Measurements from ENCODE around the gene MTA3.
"Not testable (repeated sequence)": the region's sequence is repeated elsewhere in the genome, so short reads cannot be mapped to it uniquely, and the experiment has no call there.

Gene MTA3

DNA sequence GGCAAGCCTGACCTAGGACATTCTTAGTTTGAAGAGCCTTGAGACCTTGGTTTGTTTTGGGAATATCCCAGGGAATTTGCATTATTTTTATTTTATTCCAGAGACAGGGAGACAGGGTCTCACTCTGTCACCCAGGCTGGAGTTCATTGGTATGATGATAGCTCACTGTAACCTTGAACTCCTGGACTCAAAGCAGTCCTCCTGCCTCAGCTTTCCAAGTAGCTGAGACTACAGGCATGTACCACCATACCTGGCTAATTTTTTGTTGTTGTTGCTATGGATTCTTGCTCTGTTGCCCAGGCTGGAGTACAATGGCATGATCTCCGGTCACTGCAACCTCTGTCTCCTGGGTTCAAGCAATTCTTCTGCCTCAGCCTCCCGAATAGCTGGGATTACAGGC is 4.8 kb downstream of the MTA3 start:
- H3K4me3 ChIP-seq = no peak overlapping the region
- peaks cover 6% of the 10 kb centered on the region for H3K4me1 ChIP-seq
- in situ Hi-C loops (cut with MboI; ENCODE audit: low sequenced_read_pairs) = no loop called here
- DNase-seq (ENCODE audit: low spot score in 2 of 2) = no peak
- peaks cover 69% of the 10 kb centered on the region for H3K36me3 ChIP-seq (replicated peaks)
- H3K9me3 ChIP-seq = no peaks in the 10 kb centered on the region
- no peaks in the 10 kb centered on the region for H3K27me3 ChIP-seq (ENCODE audit: low read depth)

- no peak for DNase-seq (ENCODE audit: low spot score in 2 of 2)
- H3K4me1 ChIP-seq = no peaks in the 10 kb centered on the region; the same call in 1 of the 2 replicates
- H3K36me3 ChIP-seq (replicated peaks) = peaks cover 85% of the 10 kb centered on the region
- H3K4me3 ChIP-seq = no peak overlapping the region
- no peaks in the 10 kb centered on the region for H3K9me3 ChIP-seq
- no peaks in the 10 kb centered on the region for H3K27me3 ChIP-seq (ENCODE audit: low read depth)
- in situ Hi-C loops (cut with MboI; ENCODE audit: low sequenced_read_pairs) = no loop called here
Measured at GRCh38 chr2:42575458-42576064, 7.1 kb downstream of the MTA3 start.

GRCh38 chr2:42578621-42579020 is 10.2 kb downstream of the MTA3 start:
- no peak overlapping the region for H3K4me3 ChIP-seq
- H3K36me3 ChIP-seq (replicated peaks) = peaks cover 83% of the 10 kb centered on the region
- DNase-seq (ENCODE audit: low spot score in 2 of 2) = no peak
- H3K4me1 ChIP-seq = no peaks in the 10 kb centered on the region
- in situ Hi-C loops (cut with MboI; ENCODE audit: low sequenced_read_pairs) = no loop called here
- H3K9me3 ChIP-seq = no peaks in the 10 kb centered on the region
- no peaks in the 10 kb centered on the region for H3K27me3 ChIP-seq (ENCODE audit: low read depth)

GRCh38 chr2:42581257-42581656 is 12.8 kb downstream of the MTA3 start:
- no peaks in the 10 kb centered on the region; the same call in 1 of the 2 replicates for H3K4me1 ChIP-seq
- no peaks in the 10 kb centered on the region for H3K9me3 ChIP-seq
- in situ Hi-C loops (cut with MboI; ENCODE audit: low sequenced_read_pairs) = no loop called here
- no peak overlapping the region for H3K4me3 ChIP-seq
- DNase-seq (ENCODE audit: low spot score in 2 of 2) = no peak
- peaks cover 80% of the 10 kb centered on the region for H3K36me3 ChIP-seq (replicated peaks)
- no peaks in the 10 kb centered on the region for H3K27me3 ChIP-seq (ENCODE audit: low read depth)

- H3K9me3 ChIP-seq; H3K4me3 ChIP-seq; H3K27me3 ChIP-seq (ENCODE audit: low read depth); DNase-seq (ENCODE audit: low spot score in 2 of 2); H3K4me1 ChIP-seq; in situ Hi-C loops (cut with MboI; ENCODE audit: low sequenced_read_pairs): not testable (repeated sequence)
- peaks cover 72% of the 10 kb centered on the region for H3K36me3 ChIP-seq (replicated peaks)
Measured at GRCh38 chr2:42584628-42585027, 16.2 kb downstream of the MTA3 start.

- no peaks in the 10 kb centered on the region; the same call in 1 of the 2 replicates for H3K4me1 ChIP-seq
- no peak for DNase-seq (ENCODE audit: low spot score in 2 of 2)
Measured at GRCh38 chr2:42585779-42586178, 17.3 kb downstream of the MTA3 start.

DNA sequence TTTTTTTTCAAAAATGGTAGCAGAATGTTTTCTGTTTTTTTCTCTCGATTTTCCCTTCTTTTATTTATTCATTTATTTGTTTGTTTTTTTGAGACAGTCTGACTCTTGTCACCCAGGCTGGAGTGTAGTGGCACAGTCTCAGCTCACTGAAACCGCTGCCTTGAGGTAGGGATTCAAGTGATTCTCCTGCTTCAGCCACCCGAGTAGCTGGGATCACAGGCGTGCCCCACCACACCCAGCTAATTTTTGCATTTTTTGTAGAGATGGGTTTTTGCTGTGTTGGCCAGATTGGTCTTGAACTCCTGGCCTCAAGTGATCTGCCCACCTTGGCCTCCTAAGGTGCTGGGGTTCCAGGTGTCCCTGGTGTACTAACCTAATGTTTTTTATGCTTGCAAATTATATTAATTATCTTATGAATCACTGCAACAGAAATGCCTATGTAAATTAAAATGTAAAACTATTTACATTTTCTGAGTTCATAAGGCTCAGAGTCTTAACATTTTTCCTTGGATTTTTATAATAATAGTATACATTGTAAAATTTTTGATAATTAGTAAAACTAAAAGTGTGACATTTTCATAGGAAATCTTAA is 19.2 kb downstream of the MTA3 start:
- H3K36me3 ChIP-seq (replicated peaks) = peaks cover 58% of the 10 kb centered on the region
- no peaks in the 10 kb centered on the region; the same call in 1 of the 2 replicates for H3K4me1 ChIP-seq
- H3K4me3 ChIP-seq = no peak overlapping the region
- DNase-seq (ENCODE audit: low spot score in 2 of 2) = no peak
- no peaks in the 10 kb centered on the region for H3K9me3 ChIP-seq
- in situ Hi-C loops (cut with MboI; ENCODE audit: low sequenced_read_pairs) = no loop called here
- no peaks in the 10 kb centered on the region for H3K27me3 ChIP-seq (ENCODE audit: low read depth)

More at GRCh38 chr2:42585779-42586178, 17.3 kb downstream of the MTA3 start:
- in situ Hi-C loops (cut with MboI; ENCODE audit: low sequenced_read_pairs) = no loop called here
- no peaks in the 10 kb centered on the region for H3K27me3 ChIP-seq (ENCODE audit: low read depth)
- H3K36me3 ChIP-seq (replicated peaks) = peaks cover 69% of the 10 kb centered on the region
- no peak overlapping the region for H3K4me3 ChIP-seq
- no peaks in the 10 kb centered on the region for H3K9me3 ChIP-seq

- in situ Hi-C loops (cut with MboI; ENCODE audit: low sequenced_read_pairs) = no loop called here
- no peak overlapping the region for H3K4me3 ChIP-seq
- no peaks in the 10 kb centered on the region for H3K27me3 ChIP-seq (ENCODE audit: low read depth)
- peaks cover 53% of the 10 kb centered on the region for H3K36me3 ChIP-seq (replicated peaks)
- H3K4me1 ChIP-seq = no peaks in the 10 kb centered on the region; the same call in 1 of the 2 replicates
- DNase-seq (ENCODE audit: low spot score in 2 of 2) = no peak
- H3K9me3 ChIP-seq = no peaks in the 10 kb centered on the region
Measured at GRCh38 chr2:42588121-42588520, 19.7 kb downstream of the MTA3 start.

DNA sequence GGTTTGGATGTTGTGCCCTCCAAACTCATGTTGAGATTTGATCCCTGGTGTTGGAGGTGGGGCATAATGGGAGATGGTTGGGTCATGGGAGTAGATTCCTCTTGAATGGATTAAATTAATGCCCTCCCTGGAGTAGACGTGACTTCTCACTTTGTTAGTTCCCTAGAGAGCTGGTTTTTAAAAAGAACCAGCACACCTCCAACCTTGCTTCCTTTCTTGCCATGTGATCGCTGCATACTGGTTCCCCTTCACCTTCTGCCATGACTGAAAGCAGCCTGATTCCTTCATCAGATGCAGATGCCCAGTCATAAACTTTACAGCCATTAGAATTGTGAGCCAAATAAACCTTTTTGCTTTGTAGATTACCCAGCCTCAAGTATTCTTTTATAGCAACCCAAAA is 21.7 kb downstream of the MTA3 start:
- DNase-seq (ENCODE audit: low spot score in 2 of 2) = no peak

DNA sequence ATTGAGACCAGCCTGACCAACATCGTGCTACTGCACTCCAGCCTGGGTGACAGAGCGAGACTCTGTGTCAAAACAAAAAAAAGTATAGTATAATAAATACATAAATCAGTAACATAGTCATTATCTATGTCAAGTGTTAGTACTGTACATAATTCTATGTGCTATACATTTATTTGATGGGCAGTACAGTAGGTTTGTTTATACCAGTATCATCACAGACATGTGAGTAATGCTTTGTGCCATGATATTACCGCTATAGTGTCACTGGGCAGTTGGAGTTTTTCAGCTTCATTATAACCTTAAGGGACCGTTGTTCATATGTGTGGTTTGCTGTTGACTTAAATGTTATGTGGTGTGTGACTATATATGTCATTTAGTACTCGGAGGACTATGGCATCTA is 24.9 kb downstream of the MTA3 start:
- no peak for DNase-seq (ENCODE audit: low spot score in 2 of 2)
- Histone ChIP-seq H3K4me3 (no peak overlapping the region), H3K4me1 (no peaks in the 10 kb centered on the region), H3K27me3 (ENCODE audit: low read depth) (no peaks in the 10 kb centered on the region), H3K36me3 (replicated peaks) (peaks cover 23% of the 10 kb centered on the region), H3K9me3 (no peaks in the 10 kb centered on the region)
- in situ Hi-C loops (cut with MboI; ENCODE audit: low sequenced_read_pairs) = no loop called here

More for the DNA sequence above, 21.7 kb downstream of the MTA3 start:
- Histone ChIP-seq H3K9me3 (no peaks in the 10 kb centered on the region), H3K4me3 (no peak overlapping the region), H3K4me1 (no peaks in the 10 kb centered on the region), H3K36me3 (replicated peaks) (peaks cover 33% of the 10 kb centered on the region), H3K27me3 (ENCODE audit: low read depth) (no peaks in the 10 kb centered on the region)
- in situ Hi-C loops (cut with MboI; ENCODE audit: low sequenced_read_pairs) = no loop called here

GRCh38 chr2:42598656-42599055 is 30.2 kb downstream of the MTA3 start:
- H3K27me3 ChIP-seq (ENCODE audit: low read depth) = no peaks in the 10 kb centered on the region
- H3K9me3 ChIP-seq = no peaks in the 10 kb centered on the region
- H3K4me1 ChIP-seq = peaks cover 6% of the 10 kb centered on the region
- peaks cover 27% of the 10 kb centered on the region for H3K36me3 ChIP-seq (replicated peaks)
- H3K4me3 ChIP-seq = no peak overlapping the region
- peak in 1 of 2 experiments; percentile 28 for DNase-seq (ENCODE audit: low spot score in 2 of 2)
- in situ Hi-C loops (cut with MboI; ENCODE audit: low sequenced_read_pairs) = no loop called here

DNA sequence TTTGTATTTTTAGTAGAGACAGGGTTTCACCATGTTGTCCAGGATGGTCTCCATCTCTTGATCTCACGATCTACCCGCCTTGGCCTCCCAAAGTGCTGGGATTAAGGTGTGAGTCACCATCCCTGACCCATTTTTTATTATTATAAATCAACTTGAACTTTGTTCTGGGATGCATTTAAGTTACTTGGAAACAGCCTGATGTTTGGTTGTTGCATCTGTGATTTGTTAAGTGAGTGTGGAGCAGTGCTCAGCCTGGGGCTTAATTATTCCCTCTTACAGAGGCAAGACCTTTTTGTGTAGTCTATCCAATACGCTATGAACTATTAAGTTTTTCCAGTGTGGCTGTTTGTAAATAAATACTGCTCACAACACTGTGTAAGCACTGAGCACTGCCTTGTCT is 32.6 kb downstream of the MTA3 start:
- Histone ChIP-seq H3K4me3 (no peak overlapping the region), H3K4me1 (peaks cover 6% of the 10 kb centered on the region)
- in situ Hi-C loops (cut with MboI; ENCODE audit: low sequenced_read_pairs) = no loop called here

DNA sequence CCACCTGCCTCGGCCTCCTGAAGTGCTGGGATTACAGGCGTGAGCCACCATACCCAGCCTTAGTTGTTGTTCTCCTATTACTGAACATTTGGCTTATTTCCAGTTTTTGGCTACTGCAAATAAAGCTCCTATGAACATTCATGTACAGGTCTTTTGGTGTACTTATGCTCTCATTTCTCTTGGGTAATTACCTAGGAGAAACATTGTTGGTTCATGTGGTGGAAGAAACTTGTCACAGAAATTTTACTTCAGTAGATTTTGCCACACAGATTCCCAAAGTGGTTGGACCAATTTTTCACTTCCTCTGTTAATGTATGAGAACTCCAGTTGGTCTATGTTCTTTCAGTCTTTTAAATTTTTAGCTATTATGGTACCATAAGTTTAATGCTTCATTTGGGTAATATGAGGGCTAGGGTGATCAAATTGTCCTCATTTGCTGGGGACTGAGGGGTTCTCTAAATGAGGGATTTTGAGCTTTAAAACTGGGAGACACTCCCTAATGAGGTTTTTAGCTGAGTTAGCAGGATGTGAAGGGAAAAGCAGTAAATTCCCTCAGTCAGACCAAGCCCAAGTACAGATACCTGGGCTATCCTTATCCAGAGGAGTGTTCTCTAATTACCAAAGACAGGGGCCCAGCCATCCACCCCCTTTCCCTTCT is 33.9 kb downstream of the MTA3 start:
- H3K36me3 ChIP-seq (replicated peaks) = peaks cover 25% of the 10 kb centered on the region
- no peak for DNase-seq (ENCODE audit: low spot score in 2 of 2)
- no peak overlapping the region for H3K4me3 ChIP-seq
- H3K4me1 ChIP-seq = peaks cover 6% of the 10 kb centered on the region
- H3K9me3 ChIP-seq = no peaks in the 10 kb centered on the region
- in situ Hi-C loops (cut with MboI; ENCODE audit: low sequenced_read_pairs) = no loop called here
- H3K27me3 ChIP-seq (ENCODE audit: low read depth) = no peaks in the 10 kb centered on the region

More for the DNA sequence above, 32.6 kb downstream of the MTA3 start:
- Histone ChIP-seq H3K36me3 (replicated peaks) (peaks cover 25% of the 10 kb centered on the region), H3K9me3 (no peaks in the 10 kb centered on the region), H3K27me3 (ENCODE audit: low read depth) (no peaks in the 10 kb centered on the region)
- no peak for DNase-seq (ENCODE audit: low spot score in 2 of 2)

DNA sequence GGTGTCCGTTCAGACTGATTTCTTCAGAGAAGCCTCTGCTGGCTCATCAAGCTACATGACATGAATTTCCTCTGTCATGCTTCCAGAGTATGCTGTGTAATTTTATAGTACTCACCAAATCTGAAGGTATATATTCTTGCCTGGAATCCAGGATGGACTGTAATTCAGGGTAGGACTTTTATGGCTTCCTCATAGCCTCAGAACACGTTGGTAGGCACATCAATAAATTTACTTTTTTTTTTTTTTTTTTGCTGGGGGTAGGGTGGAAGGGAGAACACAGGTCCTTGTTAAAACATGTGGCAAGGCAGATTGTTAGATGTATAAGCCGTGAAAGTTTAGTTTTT is 34.4 kb downstream of the MTA3 start:
- H3K36me3 ChIP-seq (replicated peaks) = peaks cover 27% of the 10 kb centered on the region
- peaks cover 6% of the 10 kb centered on the region for H3K4me1 ChIP-seq
- no peaks in the 10 kb centered on the region for H3K27me3 ChIP-seq (ENCODE audit: low read depth)
- H3K4me3 ChIP-seq = no peak overlapping the region
- no peaks in the 10 kb centered on the region for H3K9me3 ChIP-seq
- in situ Hi-C loops (cut with MboI; ENCODE audit: low sequenced_read_pairs) = no loop called here
- no peak for DNase-seq (ENCODE audit: low spot score in 2 of 2)

All from HAP-1 (cell line).